HG02642 (cell line): ENCODE data around the gene B3GAT1.
"Not testable (repeated sequence)": the region's sequence is repeated elsewhere in the genome, so short reads cannot be mapped to it uniquely, and the experiment has no call there.

Experiments used
- ATAC-seq: cut with Tn5 transposase; IDR thresholded peaks from one replicate; pipeline ENCODE4 v1.9.1; 2021; ENCODE audit warnings: mild to moderate bottlenecking; ENCODE audit not compliant: unreplicated experiment, poor library complexity

B3GAT1 gene

DNA sequence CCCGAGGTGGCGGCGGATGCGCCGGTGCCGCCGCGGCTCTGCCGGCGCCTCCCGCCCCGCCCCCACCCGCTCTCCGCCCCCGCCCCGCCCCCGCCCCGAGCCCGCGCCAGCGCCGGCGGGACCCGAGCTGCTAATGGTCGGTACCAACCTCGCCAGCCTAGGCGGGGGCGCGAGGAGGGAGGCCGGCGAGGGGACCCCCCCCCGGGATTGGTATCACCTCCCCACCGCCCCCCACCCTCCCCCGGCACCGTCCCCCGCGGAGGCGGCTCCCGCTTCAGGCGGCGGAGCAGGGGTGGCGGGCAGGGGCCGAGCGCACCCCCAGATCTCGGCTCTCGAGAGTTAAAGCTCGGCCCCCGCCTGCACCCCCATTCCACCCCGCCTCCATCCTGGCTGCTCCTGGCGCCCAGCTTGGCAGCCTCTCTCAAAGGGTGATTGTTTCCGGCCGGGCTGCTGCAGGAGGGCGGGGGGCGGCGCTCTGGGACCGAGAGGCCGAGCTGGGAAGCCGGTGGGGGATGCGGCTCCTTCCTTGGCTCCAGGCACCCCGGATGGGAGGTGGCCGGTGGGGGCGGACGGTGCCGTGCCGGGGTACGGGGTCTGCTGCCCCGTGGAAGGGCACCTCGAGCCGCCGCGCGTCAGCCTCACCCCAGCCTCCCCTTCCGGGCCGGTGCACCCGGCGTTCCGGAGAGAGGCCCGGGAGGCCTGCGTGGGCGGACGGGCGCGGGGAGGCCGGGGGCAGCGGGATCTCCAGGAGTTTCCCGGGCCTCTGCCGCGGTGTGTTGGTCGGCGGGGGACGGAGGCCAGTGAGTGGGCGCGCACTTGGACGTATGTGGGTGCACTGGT, at the start of gene B3GAT1:
B3GAT1 (minus strand) TSS at position 40 of the 840 bp plus-strand sequence. CDS start 24,583 bp downstream, outside the sequence.
- ATAC-seq = no peak

GRCh38 chr11:134461621-134462020, 49.6 kb upstream of the B3GAT1 start:
- ATAC-seq = no peak

DNA sequence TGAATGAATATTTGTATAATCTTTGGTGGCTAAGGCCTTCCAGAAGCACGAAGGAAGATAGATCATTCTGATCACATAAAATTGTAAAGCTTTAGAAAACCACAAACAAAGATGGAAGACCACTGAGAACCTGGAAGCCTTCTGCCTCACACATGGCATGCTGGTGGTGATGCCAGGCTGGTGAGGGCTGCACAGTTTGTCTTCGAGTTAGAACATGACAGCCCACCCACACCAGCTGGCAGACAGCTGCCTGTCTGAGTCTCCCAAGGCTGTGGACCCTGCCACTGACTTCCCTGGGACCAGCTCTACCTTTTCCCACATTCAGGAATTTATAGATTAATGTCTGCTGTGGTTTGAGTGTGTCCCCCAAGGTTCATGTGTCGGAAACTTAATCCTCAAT, 48.8 kb upstream of the B3GAT1 start:
- no peak for ATAC-seq

DNA sequence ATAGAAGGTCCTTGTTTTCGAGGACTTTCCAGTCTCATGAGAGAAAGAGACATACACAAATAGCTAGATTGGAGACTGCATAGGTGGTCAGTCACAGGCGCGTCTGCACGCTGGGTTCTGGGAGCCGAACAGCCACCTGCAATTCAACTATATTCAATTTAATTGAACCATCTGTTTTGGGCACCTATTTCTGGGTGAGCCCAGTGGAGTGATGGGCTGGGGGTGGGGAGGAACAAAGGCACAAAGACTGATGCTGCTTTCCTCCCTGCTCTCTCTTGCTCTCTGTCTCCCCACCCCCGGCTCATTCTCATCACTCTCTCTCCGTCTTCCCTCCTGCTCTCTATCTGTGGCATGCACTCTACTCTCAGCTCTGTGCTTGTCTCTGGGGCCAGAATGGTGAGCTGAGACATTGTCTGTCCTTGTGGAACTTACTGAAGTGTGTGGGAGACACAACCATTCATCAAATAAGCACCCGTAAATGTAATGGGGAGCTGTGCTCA, 48.1 kb upstream of the B3GAT1 start:
- no peak for ATAC-seq

- no peak for ATAC-seq
Observed at GRCh38 chr11:134459246-134460061, 47.4 kb upstream of the B3GAT1 start.

DNA sequence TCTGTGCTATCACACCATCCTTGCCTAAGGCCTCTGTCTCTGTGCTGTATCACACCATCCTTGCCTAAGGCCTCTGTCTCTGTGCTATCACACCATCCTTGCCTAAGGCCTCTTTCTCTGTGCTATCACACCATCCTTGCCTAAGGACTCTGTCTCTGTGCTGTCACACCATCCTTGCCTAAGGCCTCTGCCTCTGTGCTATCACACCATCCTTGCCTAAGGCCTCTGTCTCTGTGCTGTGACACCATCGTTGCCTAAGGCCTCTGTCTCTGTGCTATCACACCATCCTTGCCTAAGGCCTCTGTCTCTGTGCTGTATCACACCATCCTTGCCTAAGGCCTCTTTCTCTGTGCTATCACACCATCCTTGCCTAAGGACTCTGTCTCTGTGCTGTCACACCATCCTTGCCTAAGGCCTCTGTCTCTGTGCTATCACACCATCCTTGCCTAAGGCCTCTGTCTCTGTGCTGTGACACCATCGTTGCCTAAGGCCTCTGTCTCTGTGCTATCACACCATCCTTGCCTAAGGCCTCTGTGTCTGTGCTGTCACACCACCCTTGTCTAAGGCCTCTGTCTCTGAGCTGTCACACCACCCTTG, 45.5 kb upstream of the B3GAT1 start:
- ATAC-seq = not testable (repeated sequence)

DNA sequence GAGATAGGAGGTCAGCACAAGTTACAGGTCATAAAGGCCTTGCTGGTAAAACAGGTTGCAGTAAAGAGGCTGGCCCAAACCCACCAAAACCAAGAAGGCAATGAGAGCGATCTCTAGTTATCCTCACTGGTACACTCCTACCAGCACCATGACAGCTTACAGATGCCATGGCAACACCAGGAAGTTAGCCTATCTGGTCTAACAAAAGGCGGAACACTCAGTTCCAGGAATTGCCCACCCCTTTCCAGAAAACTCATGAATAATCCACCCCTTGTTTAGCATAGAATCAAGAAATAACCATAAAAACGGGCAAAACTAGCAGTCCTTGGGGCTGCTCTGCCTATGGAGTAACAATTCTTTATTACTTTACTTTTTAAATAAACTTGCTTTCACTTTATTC, 43.5 kb upstream of the B3GAT1 start:
- ATAC-seq = no peak

GRCh38 chr11:134454146-134454690, 42.2 kb upstream of the B3GAT1 start:
- no peak for ATAC-seq

GRCh38 chr11:134453441-134453840, 41.4 kb upstream of the B3GAT1 start:
- ATAC-seq = no peak

- ATAC-seq = no peak
Observed at GRCh38 chr11:134452838-134453155, 40.8 kb upstream of the B3GAT1 start.

- ATAC-seq = no peak
Observed at GRCh38 chr11:134452026-134452837, 40.2 kb upstream of the B3GAT1 start.

DNA sequence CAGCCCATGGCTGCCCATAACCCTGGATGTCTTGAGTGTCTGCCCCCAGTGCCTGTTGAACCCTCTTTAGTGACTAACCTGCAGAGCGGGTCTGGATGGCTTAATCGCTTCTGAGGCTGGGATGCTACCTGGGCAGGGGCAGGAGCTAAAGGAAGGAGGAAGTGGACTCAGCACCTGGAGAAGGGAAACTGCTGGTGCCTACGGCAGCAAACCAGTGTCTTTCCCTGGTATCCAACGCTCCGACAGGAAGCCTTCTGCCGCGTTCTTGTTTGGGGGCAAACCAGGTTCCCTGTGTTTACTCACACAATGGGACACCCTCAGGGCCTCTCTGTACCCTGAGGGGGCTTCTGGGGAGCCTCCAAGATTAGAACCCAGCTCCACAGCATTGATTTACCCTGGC, 38.1 kb upstream of the B3GAT1 start:
- no peak for ATAC-seq

DNA sequence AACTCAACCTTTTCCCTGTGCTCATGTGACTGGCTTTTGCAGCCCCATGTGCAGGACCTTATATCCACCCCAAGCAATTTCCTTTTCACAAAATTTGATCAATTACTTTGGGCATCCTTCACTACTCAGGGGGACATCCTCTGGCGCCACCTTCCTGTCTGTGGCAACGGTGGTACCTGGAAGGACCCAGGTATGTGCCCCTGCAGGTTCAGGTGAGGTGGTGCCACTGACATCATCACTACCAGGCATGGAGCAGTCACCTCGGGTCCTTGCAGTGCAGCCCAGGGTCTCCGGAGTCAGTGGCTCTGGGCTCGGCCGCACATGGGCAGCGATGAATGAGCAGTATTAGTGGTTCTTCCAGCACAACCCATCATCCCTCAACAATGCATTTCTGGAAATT, 37.7 kb upstream of the B3GAT1 start:
- no peak for ATAC-seq

GRCh38 chr11:134449051-134449450, 37.0 kb upstream of the B3GAT1 start:
- ATAC-seq = no peak

GRCh38 chr11:134447696-134448095, 35.7 kb upstream of the B3GAT1 start:
- ATAC-seq = no peak

DNA sequence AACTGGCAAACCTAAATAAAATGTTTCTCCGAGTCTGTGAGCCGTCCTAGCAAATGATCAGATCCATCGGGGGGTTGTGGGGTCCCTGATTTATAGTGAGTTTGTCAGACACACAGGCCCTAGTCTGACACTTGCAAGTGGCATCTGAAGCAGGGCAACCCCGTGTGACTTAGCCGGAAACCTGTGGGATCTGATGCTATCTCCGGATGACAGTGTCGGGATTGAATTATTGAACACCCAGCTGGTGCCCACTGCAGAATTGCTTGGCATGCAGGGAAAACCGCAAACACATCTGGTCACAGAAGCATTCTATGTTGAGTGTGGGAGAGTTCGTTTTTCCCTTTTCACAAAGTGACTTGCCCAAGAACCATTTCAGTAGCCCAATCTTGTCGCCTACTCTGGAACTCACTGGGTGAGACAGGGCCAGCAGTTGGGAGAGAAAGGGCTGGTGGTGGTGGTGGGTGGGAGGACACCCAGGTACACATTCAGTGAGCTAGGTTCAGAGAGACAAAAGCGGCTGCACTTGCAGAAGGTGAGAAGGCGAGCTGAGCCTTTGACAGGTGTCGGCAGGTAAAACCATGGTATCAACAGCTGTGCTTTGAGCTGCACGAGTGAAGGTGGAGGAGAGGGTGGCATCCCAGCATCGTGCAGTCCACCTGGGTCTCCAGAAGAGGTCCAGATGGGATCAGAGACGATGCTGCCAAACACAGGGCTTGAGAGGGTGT, 33.7 kb upstream of the B3GAT1 start:
- ATAC-seq = no peak

GRCh38 chr11:134444160-134445108, 32.4 kb upstream of the B3GAT1 start:
- ATAC-seq = not testable (repeated sequence)

- no peak for ATAC-seq
Observed at GRCh38 chr11:134443246-134443645, 31.2 kb upstream of the B3GAT1 start.
